ENCODE measurements around the gene TMEM184A.

DNA sequence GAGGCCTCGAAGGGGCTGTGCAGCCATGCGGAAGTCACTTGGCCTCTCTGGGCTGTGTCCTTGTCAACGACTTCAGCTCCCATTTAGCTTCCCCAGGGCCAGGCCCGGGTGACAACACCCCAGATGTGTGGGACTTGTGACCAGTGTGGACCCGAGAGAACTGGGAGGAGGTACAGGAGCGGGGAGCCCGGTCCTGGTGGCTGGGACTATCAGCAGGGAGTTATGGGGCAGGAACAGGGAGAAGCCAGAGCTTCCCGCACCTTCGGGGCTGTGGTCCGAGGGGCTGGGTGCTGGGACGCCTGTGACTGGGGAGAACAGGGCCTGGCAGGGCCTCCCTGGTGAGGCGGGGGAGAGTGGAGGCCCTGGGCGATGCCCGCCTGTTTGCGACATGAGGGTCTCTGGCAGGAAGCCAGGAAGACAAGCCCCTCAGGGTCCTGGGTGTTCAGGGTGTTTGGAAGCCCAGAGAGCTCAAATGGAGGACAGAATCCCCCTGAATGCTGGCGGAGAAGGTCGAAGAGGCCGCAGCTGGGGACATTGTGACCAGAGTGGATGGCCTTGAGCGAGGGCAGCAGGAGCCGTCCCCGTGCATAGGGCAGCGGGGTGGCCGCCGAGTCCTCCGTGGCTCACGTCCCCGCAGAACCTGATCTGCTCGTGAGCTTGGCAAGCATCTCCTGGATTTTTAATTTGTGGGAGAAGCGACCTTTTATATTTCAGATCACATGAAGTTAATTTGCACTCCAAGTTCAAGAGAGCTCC, 43.8 kb upstream of the TMEM184A start:
- TF ChIP-seq, protein P1, sequence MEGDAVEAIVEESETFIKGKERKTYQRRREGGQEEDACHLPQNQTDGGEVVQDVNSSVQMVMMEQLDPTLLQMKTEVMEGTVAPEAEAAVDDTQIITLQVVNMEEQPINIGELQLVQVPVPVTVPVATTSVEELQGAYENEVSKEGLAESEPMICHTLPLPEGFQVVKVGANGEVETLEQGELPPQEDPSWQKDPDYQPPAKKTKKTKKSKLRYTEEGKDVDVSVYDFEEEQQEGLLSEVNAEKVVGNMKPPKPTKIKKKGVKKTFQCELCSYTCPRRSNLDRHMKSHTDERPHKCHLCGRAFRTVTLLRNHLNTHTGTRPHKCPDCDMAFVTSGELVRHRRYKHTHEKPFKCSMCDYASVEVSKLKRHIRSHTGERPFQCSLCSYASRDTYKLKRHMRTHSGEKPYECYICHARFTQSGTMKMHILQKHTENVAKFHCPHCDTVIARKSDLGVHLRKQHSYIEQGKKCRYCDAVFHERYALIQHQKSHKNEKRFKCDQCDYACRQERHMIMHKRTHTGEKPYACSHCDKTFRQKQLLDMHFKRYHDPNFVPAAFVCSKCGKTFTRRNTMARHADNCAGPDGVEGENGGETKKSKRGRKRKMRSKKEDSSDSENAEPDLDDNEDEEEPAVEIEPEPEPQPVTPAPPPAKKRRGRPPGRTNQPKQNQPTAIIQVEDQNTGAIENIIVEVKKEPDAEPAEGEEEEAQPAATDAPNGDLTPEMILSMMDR (IDR thresholded peaks at IDR 0.05), result no peak
- TF ChIP-seq POLR2A (IDR thresholded peaks at IDR 0.05), result no peak

All from sigmoid colon (tissue), 3 donors.